A673 (cell line): Measurements from ENCODE around the gene TUBA4A.

Experiments
- EZH2 ChIP-seq: fragments of 200-600 bp; sonication (generic); IDR thresholded peaks from 2 replicates; pipeline ENCODE4 v1.6.1; 2017; ENCODE audit warnings: borderline replicate concordance, low read depth, mild to moderate bottlenecking, mixed read lengths, antibody characterized with exemption, low read length; ENCODE audit not compliant: poor library complexity, severe bottlenecking
- TF ChIP-seq, protein P1 (sequence below): fragments of 300-800, 200-600 bp; sonication (generic); conservative IDR thresholded peaks from 2 replicates; pipeline ENCODE4 v1.5.1; 2017; ENCODE audit warnings: low read depth, mild to moderate bottlenecking, antibody characterized with exemption, low read length, moderate library complexity, mixed read lengths

DNA sequence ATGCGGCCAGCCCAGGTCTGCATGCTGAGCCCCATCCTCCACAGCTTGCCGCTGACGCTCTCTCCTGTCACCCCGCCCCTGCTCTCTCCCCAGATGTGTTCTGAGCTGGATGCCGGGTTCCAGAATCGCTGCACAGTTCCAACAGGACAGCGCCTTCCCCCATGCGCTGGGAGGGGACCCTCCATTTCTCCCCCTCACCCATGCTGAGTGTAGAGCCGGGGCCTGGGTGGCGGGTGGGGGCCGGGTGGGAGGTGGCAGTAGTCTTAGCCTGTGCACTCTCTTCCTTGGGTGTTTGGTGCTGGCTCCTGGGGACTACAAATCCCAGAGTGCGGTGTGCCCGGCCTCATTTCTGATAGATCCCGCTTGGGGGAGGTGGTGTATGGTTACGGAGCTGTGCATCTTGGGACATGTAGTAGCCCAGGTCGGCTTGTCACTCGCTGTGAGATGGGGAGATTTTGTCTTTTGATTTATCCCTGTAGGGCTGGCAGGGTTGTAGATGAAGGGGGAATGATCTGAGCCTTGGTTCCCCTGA is 32.2 kb upstream of the TUBA4A start:
- TF ChIP-seq, protein P1, sequence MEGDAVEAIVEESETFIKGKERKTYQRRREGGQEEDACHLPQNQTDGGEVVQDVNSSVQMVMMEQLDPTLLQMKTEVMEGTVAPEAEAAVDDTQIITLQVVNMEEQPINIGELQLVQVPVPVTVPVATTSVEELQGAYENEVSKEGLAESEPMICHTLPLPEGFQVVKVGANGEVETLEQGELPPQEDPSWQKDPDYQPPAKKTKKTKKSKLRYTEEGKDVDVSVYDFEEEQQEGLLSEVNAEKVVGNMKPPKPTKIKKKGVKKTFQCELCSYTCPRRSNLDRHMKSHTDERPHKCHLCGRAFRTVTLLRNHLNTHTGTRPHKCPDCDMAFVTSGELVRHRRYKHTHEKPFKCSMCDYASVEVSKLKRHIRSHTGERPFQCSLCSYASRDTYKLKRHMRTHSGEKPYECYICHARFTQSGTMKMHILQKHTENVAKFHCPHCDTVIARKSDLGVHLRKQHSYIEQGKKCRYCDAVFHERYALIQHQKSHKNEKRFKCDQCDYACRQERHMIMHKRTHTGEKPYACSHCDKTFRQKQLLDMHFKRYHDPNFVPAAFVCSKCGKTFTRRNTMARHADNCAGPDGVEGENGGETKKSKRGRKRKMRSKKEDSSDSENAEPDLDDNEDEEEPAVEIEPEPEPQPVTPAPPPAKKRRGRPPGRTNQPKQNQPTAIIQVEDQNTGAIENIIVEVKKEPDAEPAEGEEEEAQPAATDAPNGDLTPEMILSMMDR, result no peak
- TF ChIP-seq EZH2, result no peak
